Prostate gland (tissue), 2 donors: ENCODE data around the gene FAM107B.

ENCODE experiments used
- POLR2A ChIP-seq: fragments of 450-650 bp; IDR thresholded peaks from one replicate; pipeline ENCODE4 v1.6.1; 2016; ENCODE audit warnings: antibody characterized with exemption, mild to moderate bottlenecking
- POLR2AphosphoS5 ChIP-seq: sonication (generic); formaldehyde crosslinking; IDR thresholded peaks from one replicate; pipeline ENCODE4 v1.6.1; 2017; ENCODE audit warnings: antibody characterized with exemption
- TF ChIP-seq, protein P1 (sequence below), 4 experiments: fragments of 200-600 bp in 2 of 4; fragments of 450-650 bp in 2 of 4; sonication (generic) in 2 of 4; IDR thresholded peaks; 1 replicate in 3 of 4; 2 replicates in 1 of 4; pipeline ENCODE4 v1.5.1; 2016 to 2019; ENCODE audit warnings: antibody characterized with exemption in 4 of 4, mild to moderate bottlenecking in 2 of 4, moderate library complexity in 2 of 4

DNA sequence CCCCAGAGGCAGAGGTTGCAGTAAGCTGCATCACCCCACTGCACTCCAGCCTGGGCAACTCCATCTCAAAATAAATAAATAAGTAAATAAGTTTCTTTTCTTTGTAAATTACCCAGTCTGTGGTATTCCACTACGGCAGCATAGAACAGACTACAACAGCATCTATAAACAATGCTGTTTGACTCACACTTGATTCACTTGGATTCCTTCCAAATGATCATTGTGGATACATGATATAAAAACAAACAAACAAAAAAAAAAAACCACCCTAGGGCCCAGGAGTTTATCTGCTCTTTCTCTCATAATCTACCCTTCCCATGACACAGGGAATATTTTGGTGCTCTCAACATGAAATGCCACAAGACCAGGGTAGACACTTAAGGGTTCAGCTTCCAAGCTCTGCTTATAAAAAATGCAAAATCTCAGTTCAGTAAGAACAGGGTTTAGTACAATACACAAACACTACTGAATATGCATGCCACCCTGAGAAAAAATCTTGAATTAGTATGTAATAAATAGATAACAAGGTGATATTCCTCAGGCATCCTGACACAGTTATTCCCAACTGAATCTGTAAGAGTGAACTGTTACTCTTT lies 200.9 kb downstream of the FAM107B start:
- TF ChIP-seq POLR2AphosphoS5, result no peak
- TF ChIP-seq, protein P1, sequence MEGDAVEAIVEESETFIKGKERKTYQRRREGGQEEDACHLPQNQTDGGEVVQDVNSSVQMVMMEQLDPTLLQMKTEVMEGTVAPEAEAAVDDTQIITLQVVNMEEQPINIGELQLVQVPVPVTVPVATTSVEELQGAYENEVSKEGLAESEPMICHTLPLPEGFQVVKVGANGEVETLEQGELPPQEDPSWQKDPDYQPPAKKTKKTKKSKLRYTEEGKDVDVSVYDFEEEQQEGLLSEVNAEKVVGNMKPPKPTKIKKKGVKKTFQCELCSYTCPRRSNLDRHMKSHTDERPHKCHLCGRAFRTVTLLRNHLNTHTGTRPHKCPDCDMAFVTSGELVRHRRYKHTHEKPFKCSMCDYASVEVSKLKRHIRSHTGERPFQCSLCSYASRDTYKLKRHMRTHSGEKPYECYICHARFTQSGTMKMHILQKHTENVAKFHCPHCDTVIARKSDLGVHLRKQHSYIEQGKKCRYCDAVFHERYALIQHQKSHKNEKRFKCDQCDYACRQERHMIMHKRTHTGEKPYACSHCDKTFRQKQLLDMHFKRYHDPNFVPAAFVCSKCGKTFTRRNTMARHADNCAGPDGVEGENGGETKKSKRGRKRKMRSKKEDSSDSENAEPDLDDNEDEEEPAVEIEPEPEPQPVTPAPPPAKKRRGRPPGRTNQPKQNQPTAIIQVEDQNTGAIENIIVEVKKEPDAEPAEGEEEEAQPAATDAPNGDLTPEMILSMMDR (IDR thresholded peaks at IDR 0.05), result no peak
- no peak for TF ChIP-seq POLR2A
